Measurements from ENCODE around the gene LPP.

The LPP gene

GRCh38 chr3:188154809-188155574 is 1.0 kb downstream of the LPP start:
- Histone ChIP-seq H3K4me3 (replicated peaks; ENCODE audit: insufficient read depth, low read length) (peak overlapping the region; percentile 70), H3K27ac (replicated peaks) (peak overlapping the region; percentile 63), H3K27me3 (ENCODE audit: insufficient read depth, poor library complexity, severe bottlenecking) (no peaks in the 10 kb centered on the region)
- DNase-seq (ENCODE audit: low read depth in 1 of 2, low spot score in 1 of 2) = no peak
- TF ChIP-seq SPI1 (IDR thresholded peaks at IDR 0.05; ENCODE audit: borderline replicate concordance, low read depth) (no peak), POLR2AphosphoS5 (IDR thresholded peaks at IDR 0.05; ENCODE audit: low read depth) (no peak), GABPA (IDR thresholded peaks at IDR 0.05; ENCODE audit: low read depth) (no peak)
- TF ChIP-seq, protein P1, sequence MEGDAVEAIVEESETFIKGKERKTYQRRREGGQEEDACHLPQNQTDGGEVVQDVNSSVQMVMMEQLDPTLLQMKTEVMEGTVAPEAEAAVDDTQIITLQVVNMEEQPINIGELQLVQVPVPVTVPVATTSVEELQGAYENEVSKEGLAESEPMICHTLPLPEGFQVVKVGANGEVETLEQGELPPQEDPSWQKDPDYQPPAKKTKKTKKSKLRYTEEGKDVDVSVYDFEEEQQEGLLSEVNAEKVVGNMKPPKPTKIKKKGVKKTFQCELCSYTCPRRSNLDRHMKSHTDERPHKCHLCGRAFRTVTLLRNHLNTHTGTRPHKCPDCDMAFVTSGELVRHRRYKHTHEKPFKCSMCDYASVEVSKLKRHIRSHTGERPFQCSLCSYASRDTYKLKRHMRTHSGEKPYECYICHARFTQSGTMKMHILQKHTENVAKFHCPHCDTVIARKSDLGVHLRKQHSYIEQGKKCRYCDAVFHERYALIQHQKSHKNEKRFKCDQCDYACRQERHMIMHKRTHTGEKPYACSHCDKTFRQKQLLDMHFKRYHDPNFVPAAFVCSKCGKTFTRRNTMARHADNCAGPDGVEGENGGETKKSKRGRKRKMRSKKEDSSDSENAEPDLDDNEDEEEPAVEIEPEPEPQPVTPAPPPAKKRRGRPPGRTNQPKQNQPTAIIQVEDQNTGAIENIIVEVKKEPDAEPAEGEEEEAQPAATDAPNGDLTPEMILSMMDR (IDR thresholded peaks at IDR 0.05; ENCODE audit: insufficient read depth, low read length) = no peak
- TF ChIP-seq, protein P2, sequence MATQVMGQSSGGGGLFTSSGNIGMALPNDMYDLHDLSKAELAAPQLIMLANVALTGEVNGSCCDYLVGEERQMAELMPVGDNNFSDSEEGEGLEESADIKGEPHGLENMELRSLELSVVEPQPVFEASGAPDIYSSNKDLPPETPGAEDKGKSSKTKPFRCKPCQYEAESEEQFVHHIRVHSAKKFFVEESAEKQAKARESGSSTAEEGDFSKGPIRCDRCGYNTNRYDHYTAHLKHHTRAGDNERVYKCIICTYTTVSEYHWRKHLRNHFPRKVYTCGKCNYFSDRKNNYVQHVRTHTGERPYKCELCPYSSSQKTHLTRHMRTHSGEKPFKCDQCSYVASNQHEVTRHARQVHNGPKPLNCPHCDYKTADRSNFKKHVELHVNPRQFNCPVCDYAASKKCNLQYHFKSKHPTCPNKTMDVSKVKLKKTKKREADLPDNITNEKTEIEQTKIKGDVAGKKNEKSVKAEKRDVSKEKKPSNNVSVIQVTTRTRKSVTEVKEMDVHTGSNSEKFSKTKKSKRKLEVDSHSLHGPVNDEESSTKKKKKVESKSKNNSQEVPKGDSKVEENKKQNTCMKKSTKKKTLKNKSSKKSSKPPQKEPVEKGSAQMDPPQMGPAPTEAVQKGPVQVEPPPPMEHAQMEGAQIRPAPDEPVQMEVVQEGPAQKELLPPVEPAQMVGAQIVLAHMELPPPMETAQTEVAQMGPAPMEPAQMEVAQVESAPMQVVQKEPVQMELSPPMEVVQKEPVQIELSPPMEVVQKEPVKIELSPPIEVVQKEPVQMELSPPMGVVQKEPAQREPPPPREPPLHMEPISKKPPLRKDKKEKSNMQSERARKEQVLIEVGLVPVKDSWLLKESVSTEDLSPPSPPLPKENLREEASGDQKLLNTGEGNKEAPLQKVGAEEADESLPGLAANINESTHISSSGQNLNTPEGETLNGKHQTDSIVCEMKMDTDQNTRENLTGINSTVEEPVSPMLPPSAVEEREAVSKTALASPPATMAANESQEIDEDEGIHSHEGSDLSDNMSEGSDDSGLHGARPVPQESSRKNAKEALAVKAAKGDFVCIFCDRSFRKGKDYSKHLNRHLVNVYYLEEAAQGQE (IDR thresholded peaks at IDR 0.05; ENCODE audit: insufficient replicate concordance, low read depth) = no peak

- TF ChIP-seq SPI1 (IDR thresholded peaks at IDR 0.05; ENCODE audit: borderline replicate concordance, low read depth) (no peak), GABPA (IDR thresholded peaks at IDR 0.05; ENCODE audit: low read depth) (no peak), POLR2AphosphoS5 (IDR thresholded peaks at IDR 0.05; ENCODE audit: low read depth) (no peak)
- TF ChIP-seq, protein P2 (IDR thresholded peaks at IDR 0.05; ENCODE audit: insufficient replicate concordance, low read depth) = no peak
- TF ChIP-seq, protein P1 (IDR thresholded peaks at IDR 0.05; ENCODE audit: insufficient read depth, low read length) = no peak
- H3K27ac ChIP-seq (replicated peaks) = no peak overlapping the region
- DNase-seq (ENCODE audit: low read depth in 1 of 2, low spot score in 1 of 2) = no peak
- no peak overlapping the region for H3K4me3 ChIP-seq (replicated peaks; ENCODE audit: insufficient read depth, low read length)
- no peaks in the 10 kb centered on the region for H3K27me3 ChIP-seq (ENCODE audit: insufficient read depth, poor library complexity, severe bottlenecking)
Observed at GRCh38 chr3:188156056-188156455, 2.1 kb downstream of the LPP start.

GRCh38 chr3:188157407-188157806 is 3.5 kb downstream of the LPP start:
- TF ChIP-seq SPI1 (IDR thresholded peaks at IDR 0.05; ENCODE audit: borderline replicate concordance, low read depth) = no peak
- TF ChIP-seq GABPA (IDR thresholded peaks at IDR 0.05; ENCODE audit: low read depth) = no peak
- TF ChIP-seq, protein P1 (IDR thresholded peaks at IDR 0.05; ENCODE audit: insufficient read depth, low read length) = no peak
- no peak for TF ChIP-seq POLR2AphosphoS5 (IDR thresholded peaks at IDR 0.05; ENCODE audit: low read depth)
- TF ChIP-seq, protein P2 (IDR thresholded peaks at IDR 0.05; ENCODE audit: insufficient replicate concordance, low read depth) = no peak
- DNase-seq (ENCODE audit: low read depth in 1 of 2, low spot score in 1 of 2) = no peak
- no peak overlapping the region for H3K27ac ChIP-seq (replicated peaks)
- H3K4me3 ChIP-seq (replicated peaks; ENCODE audit: insufficient read depth, low read length) = no peak overlapping the region
- H3K27me3 ChIP-seq (ENCODE audit: insufficient read depth, poor library complexity, severe bottlenecking) = no peaks in the 10 kb centered on the region
